Adrenal gland (tissue), 5 donors: ENCODE data around the gene DACT1.

Source experiments
- POLR2A ChIP-seq, 2 donors: fragments of 450-650 bp; IDR thresholded peaks; one replicate each; pipeline ENCODE4 v1.6.1; 2017; ENCODE audit warnings: antibody characterized with exemption in 2 of 2, mild to moderate bottlenecking in 2 of 2, moderate library complexity in 1 of 2
- TF ChIP-seq, protein P1 (sequence below), 6 experiments: fragments of 450-650 bp in 4 of 6; fragments of 200-600 bp in 2 of 6; sonication (generic) in 1 of 6; IDR thresholded peaks; 1 replicate in 5 of 6; 2 replicates in 1 of 6; pipeline versions ENCODE4 v1.5.1 to v1.8.0; 2016 to 2021; ENCODE audit warnings: antibody characterized with exemption in 6 of 6, mild to moderate bottlenecking in 2 of 6, moderate library complexity in 1 of 6
- donor health status: DM: no; HTN: no; CAD: no.

DNA sequence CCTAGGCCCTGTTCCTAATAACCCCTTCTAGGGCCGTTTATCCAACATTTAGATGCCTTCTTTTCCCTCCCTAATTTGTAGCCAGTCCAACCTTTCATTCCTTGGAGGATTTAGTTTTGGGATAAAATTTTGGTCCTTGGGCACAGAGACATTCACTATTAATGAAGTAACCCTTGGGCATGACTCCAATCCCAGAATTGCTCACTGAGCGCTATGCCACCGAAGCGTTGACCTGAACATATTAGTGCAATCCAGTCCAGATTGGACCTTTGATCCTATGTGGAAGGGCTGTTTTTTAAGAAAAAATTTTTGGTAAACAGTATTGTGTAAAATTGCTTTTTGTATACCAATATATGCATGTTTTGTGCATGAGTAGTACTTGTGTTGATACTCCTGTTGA is 10.0 kb downstream of the DACT1 start:
- TF ChIP-seq, protein P1, sequence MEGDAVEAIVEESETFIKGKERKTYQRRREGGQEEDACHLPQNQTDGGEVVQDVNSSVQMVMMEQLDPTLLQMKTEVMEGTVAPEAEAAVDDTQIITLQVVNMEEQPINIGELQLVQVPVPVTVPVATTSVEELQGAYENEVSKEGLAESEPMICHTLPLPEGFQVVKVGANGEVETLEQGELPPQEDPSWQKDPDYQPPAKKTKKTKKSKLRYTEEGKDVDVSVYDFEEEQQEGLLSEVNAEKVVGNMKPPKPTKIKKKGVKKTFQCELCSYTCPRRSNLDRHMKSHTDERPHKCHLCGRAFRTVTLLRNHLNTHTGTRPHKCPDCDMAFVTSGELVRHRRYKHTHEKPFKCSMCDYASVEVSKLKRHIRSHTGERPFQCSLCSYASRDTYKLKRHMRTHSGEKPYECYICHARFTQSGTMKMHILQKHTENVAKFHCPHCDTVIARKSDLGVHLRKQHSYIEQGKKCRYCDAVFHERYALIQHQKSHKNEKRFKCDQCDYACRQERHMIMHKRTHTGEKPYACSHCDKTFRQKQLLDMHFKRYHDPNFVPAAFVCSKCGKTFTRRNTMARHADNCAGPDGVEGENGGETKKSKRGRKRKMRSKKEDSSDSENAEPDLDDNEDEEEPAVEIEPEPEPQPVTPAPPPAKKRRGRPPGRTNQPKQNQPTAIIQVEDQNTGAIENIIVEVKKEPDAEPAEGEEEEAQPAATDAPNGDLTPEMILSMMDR (IDR thresholded peaks at IDR 0.05), result no peak
- no peak for TF ChIP-seq POLR2A (IDR thresholded peaks at IDR 0.05)
